Measurements from ENCODE around the gene RAB6B. TPM values are rescaled to one million over a fixed set of nuclear protein-coding genes. Genes with fewer than 3 reads are reported as not detected.

Gene RAB6B
- total RNA-seq, 1 experiment from 2014 or later: 0.52 TPM

DNA sequence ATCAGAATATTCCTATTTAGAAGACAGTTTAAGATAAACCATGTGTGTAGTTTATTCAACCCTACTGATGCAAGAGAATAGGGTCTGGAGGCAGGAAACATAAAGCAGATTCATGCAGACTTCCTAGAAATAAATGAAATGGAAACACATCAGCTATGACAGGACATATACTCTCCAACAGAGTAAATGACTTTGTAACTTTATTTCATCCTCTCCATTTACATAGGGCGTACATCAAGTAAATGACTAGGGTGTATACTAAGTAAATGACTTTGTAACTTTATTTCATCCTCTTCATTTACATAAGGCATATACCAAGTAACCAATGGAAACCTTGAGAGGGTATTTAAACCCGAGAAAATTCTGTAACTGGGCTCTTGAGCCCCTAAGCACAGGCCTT is 107.7 kb downstream of the RAB6B start:
- ChIA-PET CTCF (no interaction called here), POLR2A (ENCODE audit: unreplicated experiment) (no interaction called here)
- TF ChIP-seq, protein P1, sequence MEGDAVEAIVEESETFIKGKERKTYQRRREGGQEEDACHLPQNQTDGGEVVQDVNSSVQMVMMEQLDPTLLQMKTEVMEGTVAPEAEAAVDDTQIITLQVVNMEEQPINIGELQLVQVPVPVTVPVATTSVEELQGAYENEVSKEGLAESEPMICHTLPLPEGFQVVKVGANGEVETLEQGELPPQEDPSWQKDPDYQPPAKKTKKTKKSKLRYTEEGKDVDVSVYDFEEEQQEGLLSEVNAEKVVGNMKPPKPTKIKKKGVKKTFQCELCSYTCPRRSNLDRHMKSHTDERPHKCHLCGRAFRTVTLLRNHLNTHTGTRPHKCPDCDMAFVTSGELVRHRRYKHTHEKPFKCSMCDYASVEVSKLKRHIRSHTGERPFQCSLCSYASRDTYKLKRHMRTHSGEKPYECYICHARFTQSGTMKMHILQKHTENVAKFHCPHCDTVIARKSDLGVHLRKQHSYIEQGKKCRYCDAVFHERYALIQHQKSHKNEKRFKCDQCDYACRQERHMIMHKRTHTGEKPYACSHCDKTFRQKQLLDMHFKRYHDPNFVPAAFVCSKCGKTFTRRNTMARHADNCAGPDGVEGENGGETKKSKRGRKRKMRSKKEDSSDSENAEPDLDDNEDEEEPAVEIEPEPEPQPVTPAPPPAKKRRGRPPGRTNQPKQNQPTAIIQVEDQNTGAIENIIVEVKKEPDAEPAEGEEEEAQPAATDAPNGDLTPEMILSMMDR (conservative IDR thresholded peaks at IDR 0.05): no peak
- TF ChIP-seq EZH2 (IDR thresholded peaks at IDR 0.05; ENCODE audit: low read depth): no peak

DNA sequence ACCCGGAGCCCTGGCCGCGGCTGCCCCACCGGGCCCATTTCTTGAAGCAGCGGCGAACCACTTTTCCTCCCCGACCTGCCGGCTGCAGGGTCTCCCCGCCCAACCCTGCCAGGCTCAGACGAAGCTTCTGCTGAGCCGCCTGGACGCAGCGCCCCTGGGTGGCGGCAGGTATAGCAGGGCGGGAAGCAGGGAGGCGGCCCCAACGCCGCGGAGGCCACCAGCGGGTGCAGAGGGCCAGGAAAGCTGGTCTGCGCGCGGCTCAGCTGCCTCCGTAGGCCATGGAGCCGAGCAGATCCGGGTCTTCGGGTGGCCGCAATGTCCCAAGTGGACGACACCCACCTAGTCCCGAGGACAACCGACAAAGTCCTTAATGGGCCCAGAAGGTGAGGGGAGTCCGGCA is 111.9 kb downstream of the RAB6B start:
- no peak for DNase-seq
- Histone ChIP-seq H3K9me3 (ENCODE audit: insufficient read depth, low read depth) (no peaks in the 10 kb centered on the region), H3K4me3 (no peak overlapping the region), H3K79me2 (ENCODE audit: low read depth) (no peaks in the 10 kb centered on the region), H3K27ac (no peak overlapping the region), H3K36me3 (ENCODE audit: low read depth) (no peaks in the 10 kb centered on the region), H3F3A (ENCODE audit: insufficient read depth, low read depth) (no peaks in the 10 kb centered on the region), H3K4me2 (no peak overlapping the region), H4K20me1 (ENCODE audit: insufficient read depth) (no peaks in the 10 kb centered on the region), H2AFZ (no peak overlapping the region), H3K27me3 (ENCODE audit: insufficient read depth, low read depth) (0 out of 2 replicates have a peak, but pooled peaks cover 8% of the 10 kb centered on the region), H3K4me1 (replicated peaks; ENCODE audit: insufficient read depth) (no peaks in the 10 kb centered on the region), H3K9me2 (ENCODE audit: insufficient read depth) (no peaks in the 10 kb centered on the region)
- intact Hi-C loops (cut with micrococcal nuclease; ENCODE audit: unreplicated experiment): no loop called here
- BruUV-seq (replicated peaks): no TSS peak
- ChIA-PET CTCF (no interaction called here), POLR2A (ENCODE audit: unreplicated experiment) (no interaction called here)
- no peak for TF ChIP-seq EZH2 (IDR thresholded peaks at IDR 0.05; ENCODE audit: low read depth)
- TF ChIP-seq, protein P1 (conservative IDR thresholded peaks at IDR 0.05): no peak

More for the DNA sequence above, 107.7 kb downstream of the RAB6B start:
- intact Hi-C loops (cut with micrococcal nuclease; ENCODE audit: unreplicated experiment): no loop called here
- DNase-seq: no peak
- Histone ChIP-seq H3K9me2 (ENCODE audit: insufficient read depth) (no peaks in the 10 kb centered on the region), H3K4me3 (no peak overlapping the region), H3K36me3 (ENCODE audit: low read depth) (no peaks in the 10 kb centered on the region), H3K79me2 (ENCODE audit: low read depth) (no peaks in the 10 kb centered on the region), H3K27me3 (ENCODE audit: insufficient read depth, low read depth) (no peaks in the 10 kb centered on the region), H3K4me2 (no peak overlapping the region), H3K9me3 (ENCODE audit: insufficient read depth, low read depth) (peaks cover 22% of the 10 kb centered on the region; the same call in 1 of the 2 replicates), H2AFZ (no peak overlapping the region), H3K27ac (no peak overlapping the region), H3F3A (ENCODE audit: insufficient read depth, low read depth) (no peaks in the 10 kb centered on the region), H3K4me1 (replicated peaks; ENCODE audit: insufficient read depth) (no peaks in the 10 kb centered on the region), H4K20me1 (ENCODE audit: insufficient read depth) (no peaks in the 10 kb centered on the region)
- BruUV-seq (replicated peaks): no TSS peak

GRCh38 chr3:133782454-133782853 is 113.2 kb downstream of the RAB6B start:
- no peaks in the 10 kb centered on the region for H3K79me2 ChIP-seq (ENCODE audit: low read depth)
- H3K9me3 ChIP-seq (ENCODE audit: insufficient read depth, low read depth): no peaks in the 10 kb centered on the region
- no peaks in the 10 kb centered on the region for H3K9me2 ChIP-seq (ENCODE audit: insufficient read depth)
- H2AFZ ChIP-seq: no peak overlapping the region
- no peak for DNase-seq
- no peaks in the 10 kb centered on the region for H4K20me1 ChIP-seq (ENCODE audit: insufficient read depth)
- H3K4me3 ChIP-seq: no peak overlapping the region
- intact Hi-C loops (cut with micrococcal nuclease; ENCODE audit: unreplicated experiment): no loop called here
- H3K4me1 ChIP-seq (replicated peaks; ENCODE audit: insufficient read depth): no peaks in the 10 kb centered on the region
- no peaks in the 10 kb centered on the region for H3F3A ChIP-seq (ENCODE audit: insufficient read depth, low read depth)
- no peaks in the 10 kb centered on the region for H3K36me3 ChIP-seq (ENCODE audit: low read depth)
- ChIA-PET CTCF (no interaction called here), POLR2A (ENCODE audit: unreplicated experiment) (no interaction called here)
- H3K27ac ChIP-seq: no peak overlapping the region
- no peak for TF ChIP-seq EZH2 (IDR thresholded peaks at IDR 0.05; ENCODE audit: low read depth)
- TF ChIP-seq, protein P1 (conservative IDR thresholded peaks at IDR 0.05): no peak
- H3K4me2 ChIP-seq: no peak overlapping the region
- H3K27me3 ChIP-seq (ENCODE audit: insufficient read depth, low read depth): 0 out of 2 replicates have a peak, but pooled peaks cover 8% of the 10 kb centered on the region
- BruUV-seq (replicated peaks): no TSS peak

All from PC-9 (cell line).